ENCODE measurements around the gene DENND1A. TPM values are rescaled to one million over a fixed set of nuclear protein-coding genes. Genes with fewer than 3 reads are reported as not detected.
A peak's percentile ranks its signal among the peaks of the same experiment; 100 is the strongest.

The DENND1A gene
- total RNA-seq, 1 experiment from 2014 or later: 23.5 TPM

DNA sequence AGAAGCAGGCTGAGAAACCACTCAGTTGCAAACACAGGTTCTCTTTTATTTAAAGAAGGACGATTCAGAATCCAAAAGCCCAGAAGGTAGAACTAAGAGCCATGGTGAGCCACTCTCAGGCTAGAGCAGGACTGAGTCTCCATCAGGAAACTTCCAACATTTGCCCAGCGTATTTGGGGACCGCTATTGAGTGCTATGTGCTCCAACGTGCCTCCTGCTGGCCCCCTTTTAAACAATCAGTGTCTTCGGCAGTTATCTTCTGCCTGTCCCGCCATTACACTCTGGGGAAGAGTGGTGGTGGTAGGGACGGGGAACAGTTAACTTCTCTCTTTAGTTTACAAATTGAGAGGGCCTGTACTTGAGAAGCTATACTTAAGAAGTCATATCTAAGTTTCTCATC lies 78.1 kb downstream of the DENND1A start:
- ATAC-seq (peak; percentile 97), DNase-seq (ENCODE audit: low spot score) (peak; percentile 33)
- Mint-ChIP-seq H3K4me1 (peaks cover 29% of the 10 kb centered on the region), H3K27ac (peak overlapping the region; percentile 32; the same call in 1 of the 2 replicates), H3K4me3 (no peak overlapping the region), H3K9me3 (peaks cover 24% of the 10 kb centered on the region), H3K36me3 (peaks cover 36% of the 10 kb centered on the region), H3K27me3 (ENCODE audit: low read depth) (no peaks in the 10 kb centered on the region; the same call in 1 of the 2 replicates)
- TF ChIP-seq ZNF396 (CRISPR knock-in tag; IDR thresholded peaks at IDR 0.05; ENCODE audit: borderline replicate concordance): peak; percentile 62; the same call in 1 of the 2 replicates
- TF ChIP-seq FOXJ3 (CRISPR knock-in tag; IDR thresholded peaks at IDR 0.05; ENCODE audit: borderline replicate concordance): no peak
- no peak for TF ChIP-seq FOXP1 (CRISPR knock-in tag; IDR thresholded peaks at IDR 0.05; ENCODE audit: borderline replicate concordance)
- TF ChIP-seq ZSCAN18 (CRISPR knock-in tag; IDR thresholded peaks at IDR 0.05): no peak
- TF ChIP-seq ZNF423 (CRISPR knock-in tag; IDR thresholded peaks at IDR 0.05): no peak
- CTCF ChIA-PET: interaction anchor here (0.7 to 1.7 kb wide), 4 partner anchors 10 to 452 kb away, joined by 3 to 4 read pairs (median 4); no protein-coding TSS in a partner anchor
- POLR2A ChIA-PET: interaction anchor here (1.0 kb wide), 1 partner anchor 11 kb away, joined by 3 read pairs; no protein-coding TSS in a partner anchor

GRCh38 chr9:123848447-123849085 lies 81.4 kb downstream of the DENND1A start:
- H3K36me3 Mint-ChIP-seq: peaks cover 43% of the 10 kb centered on the region
- H3K27ac Mint-ChIP-seq: no peak overlapping the region
- DNase-seq (ENCODE audit: low spot score): no peak
- ChIA-PET CTCF (no interaction called here), POLR2A (interaction anchor here (1.1 kb wide), 1 partner anchor 13 kb away, joined by 6 read pairs; no protein-coding TSS in a partner anchor)
- H3K27me3 Mint-ChIP-seq (ENCODE audit: low read depth): no peaks in the 10 kb centered on the region
- H3K4me3 Mint-ChIP-seq: no peak overlapping the region
- peaks cover 29% of the 10 kb centered on the region for H3K4me1 Mint-ChIP-seq
- ATAC-seq: no peak
- H3K9me3 Mint-ChIP-seq: peaks cover 36% of the 10 kb centered on the region
- TF ChIP-seq, protein P1, sequence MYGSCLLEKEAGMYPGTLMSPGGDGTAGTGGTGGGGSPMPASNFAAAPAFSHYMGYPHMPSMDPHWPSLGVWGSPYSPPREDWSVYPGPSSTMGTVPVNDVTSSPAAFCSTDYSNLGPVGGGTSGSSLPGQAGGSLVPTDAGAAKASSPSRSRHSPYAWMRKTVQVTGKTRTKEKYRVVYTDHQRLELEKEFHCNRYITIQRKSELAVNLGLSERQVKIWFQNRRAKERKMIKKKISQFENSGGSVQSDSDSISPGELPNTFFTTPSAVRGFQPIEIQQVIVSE (CRISPR knock-in tag; IDR thresholded peaks at IDR 0.05; ENCODE audit: borderline replicate concordance): no peak
- no peak for TF ChIP-seq CREB1 (CRISPR knock-in tag; IDR thresholded peaks at IDR 0.05)
- TF ChIP-seq ZNF396 (CRISPR knock-in tag; IDR thresholded peaks at IDR 0.05; ENCODE audit: borderline replicate concordance): no peak
- no peak for TF ChIP-seq ZNF121 (CRISPR knock-in tag; IDR thresholded peaks at IDR 0.05)
- TF ChIP-seq EMX1 (CRISPR knock-in tag; IDR thresholded peaks at IDR 0.05): no peak
- no peak for TF ChIP-seq ZNF416 (CRISPR knock-in tag; IDR thresholded peaks at IDR 0.05)
- TF ChIP-seq JUN (CRISPR knock-in tag; IDR thresholded peaks at IDR 0.05): no peak
- TF ChIP-seq PREB (CRISPR knock-in tag; IDR thresholded peaks at IDR 0.05; ENCODE audit: borderline replicate concordance): no peak
- TF ChIP-seq, protein P2, sequence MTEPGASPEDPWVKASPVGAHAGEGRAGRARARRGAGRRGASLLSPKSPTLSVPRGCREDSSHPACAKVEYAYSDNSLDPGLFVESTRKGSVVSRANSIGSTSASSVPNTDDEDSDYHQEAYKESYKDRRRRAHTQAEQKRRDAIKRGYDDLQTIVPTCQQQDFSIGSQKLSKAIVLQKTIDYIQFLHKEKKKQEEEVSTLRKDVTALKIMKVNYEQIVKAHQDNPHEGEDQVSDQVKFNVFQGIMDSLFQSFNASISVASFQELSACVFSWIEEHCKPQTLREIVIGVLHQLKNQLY (CRISPR knock-in tag; IDR thresholded peaks at IDR 0.05): no peak
- TF ChIP-seq ZBTB21 (CRISPR knock-in tag; IDR thresholded peaks at IDR 0.05; ENCODE audit: borderline replicate concordance): no peak
- no peak for TF ChIP-seq ZNF423 (CRISPR knock-in tag; IDR thresholded peaks at IDR 0.05)
- TF ChIP-seq, protein P3, sequence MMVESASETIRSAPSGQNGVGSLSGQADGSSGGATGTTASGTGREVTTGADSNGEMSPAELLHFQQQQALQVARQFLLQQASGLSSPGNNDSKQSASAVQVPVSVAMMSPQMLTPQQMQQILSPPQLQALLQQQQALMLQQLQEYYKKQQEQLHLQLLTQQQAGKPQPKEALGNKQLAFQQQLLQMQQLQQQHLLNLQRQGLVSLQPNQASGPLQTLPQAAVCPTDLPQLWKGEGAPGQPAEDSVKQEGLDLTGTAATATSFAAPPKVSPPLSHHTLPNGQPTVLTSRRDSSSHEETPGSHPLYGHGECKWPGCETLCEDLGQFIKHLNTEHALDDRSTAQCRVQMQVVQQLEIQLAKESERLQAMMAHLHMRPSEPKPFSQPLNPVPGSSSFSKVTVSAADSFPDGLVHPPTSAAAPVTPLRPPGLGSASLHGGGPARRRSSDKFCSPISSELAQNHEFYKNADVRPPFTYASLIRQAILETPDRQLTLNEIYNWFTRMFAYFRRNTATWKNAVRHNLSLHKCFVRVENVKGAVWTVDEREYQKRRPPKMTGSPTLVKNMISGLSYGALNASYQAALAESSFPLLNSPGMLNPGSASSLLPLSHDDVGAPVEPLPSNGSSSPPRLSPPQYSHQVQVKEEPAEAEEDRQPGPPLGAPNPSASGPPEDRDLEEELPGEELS (CRISPR knock-in tag; IDR thresholded peaks at IDR 0.05): no peak
- TF ChIP-seq NFATC4 (CRISPR knock-in tag; IDR thresholded peaks at IDR 0.05): no peak
- TF ChIP-seq FOXK1 (CRISPR knock-in tag; IDR thresholded peaks at IDR 0.05): no peak
- TF ChIP-seq PRDM15 (CRISPR knock-in tag; IDR thresholded peaks at IDR 0.05): no peak
- no peak for TF ChIP-seq IRF1 (CRISPR knock-in tag; IDR thresholded peaks at IDR 0.05)
- TF ChIP-seq, protein P4, sequence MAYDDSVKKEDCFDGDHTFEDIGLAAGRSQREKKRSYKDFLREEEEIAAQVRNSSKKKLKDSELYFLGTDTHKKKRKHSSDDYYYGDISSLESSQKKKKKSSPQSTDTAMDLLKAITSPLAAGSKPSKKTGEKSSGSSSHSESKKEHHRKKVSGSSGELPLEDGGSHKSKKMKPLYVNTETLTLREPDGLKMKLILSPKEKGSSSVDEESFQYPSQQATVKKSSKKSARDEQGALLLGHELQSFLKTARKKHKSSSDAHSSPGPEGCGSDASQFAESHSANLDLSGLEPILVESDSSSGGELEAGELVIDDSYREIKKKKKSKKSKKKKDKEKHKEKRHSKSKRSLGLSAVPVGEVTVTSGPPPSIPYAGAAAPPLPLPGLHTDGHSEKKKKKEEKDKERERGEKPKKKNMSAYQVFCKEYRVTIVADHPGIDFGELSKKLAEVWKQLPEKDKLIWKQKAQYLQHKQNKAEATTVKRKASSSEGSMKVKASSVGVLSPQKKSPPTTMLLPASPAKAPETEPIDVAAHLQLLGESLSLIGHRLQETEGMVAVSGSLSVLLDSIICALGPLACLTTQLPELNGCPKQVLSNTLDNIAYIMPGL (CRISPR knock-in tag; IDR thresholded peaks at IDR 0.05): no peak
